ENCODE measurements around the gene ITPR1. TPM values are rescaled to one million over a fixed set of nuclear protein-coding genes. Genes with fewer than 3 reads are reported as not detected.

ITPR1 gene
- total RNA-seq, 4 donors from 2014 or later = 14.7 to 45.1 (median 21.0) TPM

DNA sequence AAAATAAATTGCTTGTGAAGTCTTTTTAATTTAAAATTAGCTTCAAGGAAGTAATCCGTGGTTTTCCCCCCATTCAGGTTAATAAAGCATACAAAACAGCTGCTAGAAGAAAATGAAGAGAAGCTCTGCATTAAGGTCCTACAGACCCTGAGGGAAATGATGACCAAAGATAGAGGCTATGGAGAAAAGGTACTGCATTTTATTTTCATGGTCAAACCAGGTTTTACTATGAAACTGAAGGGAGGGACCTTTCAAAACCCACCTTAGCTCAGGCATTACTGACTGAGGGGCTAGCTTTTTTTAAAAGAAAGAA is 218.5 kb downstream of the ITPR1 start:
- peaks cover 5% of the 10 kb centered on the region for H3K36me3 ChIP-seq
- TF ChIP-seq POLR2A (IDR thresholded peaks at IDR 0.05) (no peak), EP300 (IDR thresholded peaks at IDR 0.05) (no peak), POLR2AphosphoS5 (IDR thresholded peaks at IDR 0.05) (no peak), CTCF (IDR thresholded peaks at IDR 0.05) (no peak)
- WGBS = 0% methylated on average over 1 of the region's 1 CpG

GRCh38 chr3:4712109-4712508 is 219.0 kb downstream of the ITPR1 start:
- Histone ChIP-seq H3K36me3 (peaks cover under 1% of the 10 kb centered on the region), H3K4me3 (no peak overlapping the region)
- no peak for DNase-seq (ENCODE audit: low spot score in 2 of 2)

More for the DNA sequence above, 218.5 kb downstream of the ITPR1 start:
- Histone ChIP-seq H3K9me3 (no peaks in the 10 kb centered on the region), H3K4me3 (no peak overlapping the region), H3K27me3 (no peaks in the 10 kb centered on the region), H3K27ac (peak overlapping the region; percentile 19), H3K4me1 (peaks cover 13% of the 10 kb centered on the region)
- DNase-seq (ENCODE audit: low spot score in 2 of 2) = no peak

DNA sequence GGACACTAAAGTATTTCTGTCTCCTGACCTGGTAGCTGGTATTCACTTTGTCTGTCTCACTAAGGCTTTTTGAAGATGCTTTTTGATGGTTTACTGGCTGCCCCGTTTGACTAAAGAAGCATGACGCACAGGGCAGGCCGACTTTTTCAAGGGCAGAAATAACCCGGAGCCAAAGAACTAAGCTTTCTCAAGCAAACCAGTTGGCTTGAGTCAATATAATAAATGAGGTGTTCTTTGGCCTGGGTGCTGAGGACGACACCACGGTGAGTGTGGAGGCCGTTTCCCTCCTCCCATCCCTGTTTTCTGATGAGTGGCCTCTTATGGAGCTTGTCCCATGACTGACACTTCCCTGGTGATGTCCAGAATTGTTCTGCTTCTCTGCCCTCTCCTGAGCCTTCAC is 220.9 kb downstream of the ITPR1 start:
- no peak for DNase-seq (ENCODE audit: low spot score in 2 of 2)
- no peak overlapping the region for H3K27ac ChIP-seq
- no peaks in the 10 kb centered on the region for H3K9me3 ChIP-seq

More at GRCh38 chr3:4712109-4712508, 219.0 kb downstream of the ITPR1 start:
- TF ChIP-seq POLR2A (IDR thresholded peaks at IDR 0.05) (no peak), EP300 (IDR thresholded peaks at IDR 0.05) (no peak), POLR2AphosphoS5 (IDR thresholded peaks at IDR 0.05) (peak in 1 of 3 donors; percentile 86)
- peak overlapping the region; percentile 20 for H3K27ac ChIP-seq
- no peaks in the 10 kb centered on the region for H3K9me3 ChIP-seq
- peaks cover 13% of the 10 kb centered on the region for H3K4me1 ChIP-seq
- H3K27me3 ChIP-seq = no peaks in the 10 kb centered on the region
- WGBS = 55% methylated on average over 7 of the region's 7 CpGs

GRCh38 chr3:4716266-4716665 is 223.1 kb downstream of the ITPR1 start:
- Histone ChIP-seq H3K4me1 (peaks cover 45% of the 10 kb centered on the region), H3K27ac (no peak overlapping the region), H3K4me3 (no peak overlapping the region), H3K36me3 (no peaks in the 10 kb centered on the region), H3K27me3 (no peaks in the 10 kb centered on the region), H3K9me3 (no peaks in the 10 kb centered on the region)
- WGBS = 71% methylated on average over 1 of the region's 1 CpG
- no peak for DNase-seq (ENCODE audit: low spot score in 2 of 2)
- TF ChIP-seq POLR2A (IDR thresholded peaks at IDR 0.05) = no peak
- no peak for TF ChIP-seq CTCF (IDR thresholded peaks at IDR 0.05)
- TF ChIP-seq EP300 (IDR thresholded peaks at IDR 0.05) = no peak

More for the DNA sequence above, 220.9 kb downstream of the ITPR1 start:
- Histone ChIP-seq H3K27me3 (no peaks in the 10 kb centered on the region), H3K36me3 (no peaks in the 10 kb centered on the region), H3K4me1 (peaks cover 24% of the 10 kb centered on the region), H3K4me3 (no peak overlapping the region)
- TF ChIP-seq EP300 (IDR thresholded peaks at IDR 0.05) (no peak), POLR2A (IDR thresholded peaks at IDR 0.05) (no peak), CTCF (IDR thresholded peaks at IDR 0.05) (no peak), POLR2AphosphoS5 (IDR thresholded peaks at IDR 0.05) (no peak)
- 90% methylated on average over 7 of the region's 7 CpGs for WGBS

GRCh38 chr3:4716706-4717362 is 223.7 kb downstream of the ITPR1 start:
- WGBS = 75% methylated on average over 14 of the region's 14 CpGs
- TF ChIP-seq CTCF (IDR thresholded peaks at IDR 0.05) (no peak), POLR2A (IDR thresholded peaks at IDR 0.05) (no peak), POLR2AphosphoS5 (IDR thresholded peaks at IDR 0.05) (no peak), EP300 (IDR thresholded peaks at IDR 0.05) (no peak)
- no peak for DNase-seq (ENCODE audit: low spot score in 2 of 2)
- H3K27me3 ChIP-seq = no peaks in the 10 kb centered on the region
- H3K27ac ChIP-seq = peak overlapping the region; percentile 21
- H3K36me3 ChIP-seq = no peaks in the 10 kb centered on the region
- H3K4me3 ChIP-seq = no peak overlapping the region
- H3K9me3 ChIP-seq = no peaks in the 10 kb centered on the region
- peaks cover 45% of the 10 kb centered on the region for H3K4me1 ChIP-seq

DNA sequence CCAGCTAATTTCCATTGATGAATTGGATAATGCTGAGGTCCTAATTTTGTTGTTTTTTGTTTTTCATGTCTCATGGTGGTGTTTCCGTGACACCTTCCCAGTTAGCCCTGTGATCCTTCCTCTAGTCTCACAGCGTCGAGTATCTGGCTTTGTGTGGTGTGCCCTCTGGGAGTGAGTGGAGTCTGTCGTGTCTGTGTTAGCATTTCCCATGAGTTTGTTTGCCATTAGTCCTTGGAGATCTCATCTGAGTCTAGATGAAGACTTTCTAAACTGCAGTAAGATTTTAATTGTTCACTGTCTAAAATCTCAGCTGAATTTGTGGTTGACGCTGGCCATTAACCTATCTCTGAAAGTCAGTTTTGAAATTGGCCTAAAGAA is 224.2 kb downstream of the ITPR1 start:
- H3K4me3 ChIP-seq = no peak overlapping the region
- no peaks in the 10 kb centered on the region for H3K36me3 ChIP-seq
- H3K27ac ChIP-seq = peak overlapping the region; percentile 21
- no peak for DNase-seq (ENCODE audit: low spot score in 2 of 2)
- 76% methylated on average over 5 of the region's 5 CpGs for WGBS
- H3K9me3 ChIP-seq = no peaks in the 10 kb centered on the region
- H3K27me3 ChIP-seq = no peaks in the 10 kb centered on the region
- H3K4me1 ChIP-seq = peaks cover 45% of the 10 kb centered on the region
- no peak for TF ChIP-seq POLR2AphosphoS5 (IDR thresholded peaks at IDR 0.05)
- no peak for TF ChIP-seq EP300 (IDR thresholded peaks at IDR 0.05)
- no peak for TF ChIP-seq CTCF (IDR thresholded peaks at IDR 0.05)
- no peak for TF ChIP-seq POLR2A (IDR thresholded peaks at IDR 0.05)
